Neuronal stem cell (in vitro differentiated cells): ENCODE results near the gene TCEANC2.
A peak's percentile ranks its signal among the peaks of the same experiment; 100 is the strongest.
"Not testable (repeated sequence)": the region's sequence is repeated elsewhere in the genome, so short reads cannot be mapped to it uniquely, and the experiment has no call there.

Experiments
- DNase-seq: peaks from one replicate; pipeline ENCODE4 v3.0.0-alpha.2; 2013; ENCODE audit warnings: low spot score
- H2AFZ ChIP-seq: one replicate; pipeline ENCODE4 v1.6.1; 2013; ENCODE audit warnings: mild to moderate bottlenecking, low read length, inconsistent platforms
- H2AK5ac ChIP-seq: 2 replicates; pipeline ENCODE4 v1.6.1; 2013; ENCODE audit warnings: low read depth, mild to moderate bottlenecking, inconsistent platforms, low read length, moderate library complexity, mixed read lengths
- H2BK120ac ChIP-seq: 2 replicates; pipeline ENCODE4 v1.6.1; 2013; ENCODE audit warnings: low read depth, mild to moderate bottlenecking, inconsistent platforms, low read length, moderate library complexity, mixed read lengths
- H2BK12ac ChIP-seq: one replicate; pipeline ENCODE4 v1.6.1; 2013; ENCODE audit warnings: low read length, inconsistent platforms
- H2BK15ac ChIP-seq: 2 replicates; pipeline ENCODE4 v1.6.1; 2013; ENCODE audit warnings: mild to moderate bottlenecking, low read length, inconsistent platforms, mixed read lengths
- H2BK5ac ChIP-seq: one replicate; pipeline ENCODE4 v1.6.1; 2013; ENCODE audit warnings: inconsistent platforms, mild to moderate bottlenecking, low read length, moderate library complexity
- H3K14ac ChIP-seq: one replicate; pipeline ENCODE4 v1.6.1; 2013; ENCODE audit warnings: low read length, inconsistent platforms
- H3K18ac ChIP-seq: 2 replicates; pipeline ENCODE4 v1.6.1; 2013; ENCODE audit warnings: low read length, inconsistent platforms
- H3K23ac ChIP-seq: 2 replicates; pipeline ENCODE4 v1.6.1; 2013; ENCODE audit warnings: low read depth, mild to moderate bottlenecking, mixed read lengths, low read length, inconsistent platforms; ENCODE audit not compliant: poor library complexity
- H3K27ac ChIP-seq: replicated peaks from 3 replicates; pipeline ENCODE4 v1.5.1; 2013; ENCODE audit warnings: low read length, inconsistent platforms
- H3K27me3 ChIP-seq, 3 experiments: 2 replicates each; pipeline ENCODE4 v1.6.1; 2013; ENCODE audit warnings: low read length in 3 of 3, mild to moderate bottlenecking in 2 of 3, inconsistent platforms in 1 of 3, low read depth in 1 of 3, mixed read lengths in 1 of 3, moderate library complexity in 1 of 3; ENCODE audit not compliant: control insufficient read depth in 3 of 3, insufficient read depth in 3 of 3
- H3K36me3 ChIP-seq, 2 donors: replicated peaks in 1 of 2; 2 replicates each; pipeline ENCODE4 v1.6.1; 2013; ENCODE audit warnings: low read length in 2 of 2; ENCODE audit not compliant: control insufficient read depth in 2 of 2, insufficient read depth in 2 of 2
- H3K4ac ChIP-seq: 2 replicates; pipeline ENCODE4 v1.6.1; 2013; ENCODE audit warnings: inconsistent platforms, mild to moderate bottlenecking, low read length, moderate library complexity
- H3K4me1 ChIP-seq, 2 donors: 1 replicate in 1 of 2; 2 replicates in 1 of 2; pipeline ENCODE4 v1.6.1; 2013; ENCODE audit warnings: low read length in 2 of 2, low read depth in 1 of 2; ENCODE audit not compliant: control insufficient read depth in 2 of 2, insufficient read depth in 1 of 2
- H3K4me2 ChIP-seq: one replicate; pipeline ENCODE4 v1.6.1; 2013; ENCODE audit warnings: mild to moderate bottlenecking, low read length, inconsistent platforms; ENCODE audit not compliant: insufficient read depth, poor library complexity, severe bottlenecking
- H3K4me3 ChIP-seq, 2 donors: 2 replicates each; pipeline ENCODE4 v1.5.1; 2013; ENCODE audit warnings: low read length in 2 of 2, mild to moderate bottlenecking in 2 of 2, inconsistent platforms in 1 of 2, moderate library complexity in 1 of 2
- H3K79me1 ChIP-seq: one replicate; pipeline ENCODE4 v1.6.1; 2013; ENCODE audit warnings: low read depth, mild to moderate bottlenecking, inconsistent platforms, low read length, moderate library complexity
- H3K9ac ChIP-seq: one replicate; pipeline ENCODE4 v1.6.1; 2013; ENCODE audit warnings: mild to moderate bottlenecking, low read depth, low read length, inconsistent platforms; ENCODE audit not compliant: poor library complexity
- H3K9me3 ChIP-seq, 2 donors: replicated peaks in 1 of 2; 2 replicates each; pipeline versions ENCODE3 to v1.6.1; 2013; ENCODE audit warnings: low read length in 2 of 2, mild to moderate bottlenecking in 2 of 2, inconsistent platforms in 1 of 2, low read depth in 1 of 2, mixed read lengths in 1 of 2, moderate library complexity in 1 of 2; ENCODE audit not compliant: control insufficient read depth in 2 of 2, insufficient read depth in 1 of 2
- H4K8ac ChIP-seq: one replicate; pipeline ENCODE4 v1.6.1; 2013; ENCODE audit warnings: low read depth, mild to moderate bottlenecking, inconsistent platforms, low read length, moderate library complexity
- H4K91ac ChIP-seq: one replicate; pipeline ENCODE4 v1.6.1; 2013; ENCODE audit warnings: low read length, low read depth, mild to moderate bottlenecking, inconsistent platforms; ENCODE audit not compliant: poor library complexity
- WGBS, 2 donors: extraction: QIAGEN DNeasy Blood & Tissue Kit; methylation state at CpG; one replicate each; pipeline ENCODE4 v1.1.7; 2013; ENCODE audit warnings: missing lambda C conversion rate in 2 of 2, mixed read lengths in 1 of 2; ENCODE audit not compliant: insufficient read length in 2 of 2, insufficient replicate concordance in 1 of 2; ENCODE audit errors: extremely low coverage in 2 of 2; 5-methylcytosine and 5-hydroxymethylcytosine counted together

Gene TCEANC2

DNA sequence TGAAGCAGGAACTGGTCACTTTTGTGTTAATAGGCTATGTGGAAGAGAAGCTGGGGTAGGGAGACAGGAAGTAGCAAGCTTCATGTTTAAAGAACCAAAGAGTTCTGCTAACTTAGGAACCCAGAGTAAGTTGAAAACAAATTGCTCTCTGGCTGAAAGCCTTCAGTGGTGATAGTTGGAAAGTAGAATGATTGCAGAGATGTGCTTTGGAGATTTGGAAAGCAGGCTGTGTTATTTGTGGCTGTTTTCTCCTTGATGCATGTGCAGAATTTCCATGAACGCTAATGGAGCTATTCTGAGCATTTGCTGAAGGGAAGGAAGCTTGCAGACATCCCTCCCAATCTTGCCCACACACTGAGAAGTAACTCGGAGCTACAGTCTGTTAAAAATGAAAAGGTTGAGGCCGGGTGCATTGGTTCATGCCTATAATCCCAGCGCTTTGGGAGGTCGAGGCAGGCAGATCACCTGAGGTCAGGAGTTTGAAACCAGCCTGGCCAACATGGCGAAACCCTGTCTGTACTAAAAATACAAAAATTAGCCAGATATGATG lies 45.7 kb downstream of the TCEANC2 start:
- Histone ChIP-seq H3K18ac (no peak overlapping the region), H3K14ac (no peak overlapping the region)

DNA sequence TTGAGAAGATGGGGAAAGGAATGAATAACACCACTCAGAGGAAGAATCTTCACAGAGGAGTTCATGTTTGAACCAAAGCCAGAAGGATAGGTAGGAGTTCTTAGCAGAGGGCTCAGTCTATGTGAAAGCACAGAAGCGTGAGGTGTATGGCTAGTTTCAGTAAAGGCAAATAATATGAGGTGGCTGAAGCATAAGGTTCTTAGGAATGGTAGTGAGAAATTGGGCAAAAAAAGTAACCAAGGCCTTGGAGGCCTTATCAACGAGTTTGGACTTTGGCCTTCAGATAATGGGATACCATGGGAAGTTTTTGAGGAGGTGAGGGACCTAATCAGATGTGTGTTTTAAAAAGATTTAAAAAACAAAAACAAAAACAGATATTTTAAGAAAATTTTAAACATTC lies 47.1 kb downstream of the TCEANC2 start:
- H2BK120ac ChIP-seq = no peak overlapping the region
- no peak overlapping the region for H3K23ac ChIP-seq
- no peak overlapping the region for H3K4ac ChIP-seq
- no peak overlapping the region for H3K27ac ChIP-seq
- H2BK12ac ChIP-seq = no peak overlapping the region
- no peak overlapping the region for H3K4me2 ChIP-seq
- no peaks in the 10 kb centered on the region for H3K27me3 ChIP-seq
- H3K18ac ChIP-seq = no peak overlapping the region
- H2BK5ac ChIP-seq = no peak overlapping the region
- no peak overlapping the region for H3K4me3 ChIP-seq
- H3K9ac ChIP-seq = no peak overlapping the region
- no peaks in the 10 kb centered on the region for H3K9me3 ChIP-seq
- H3K4me1 ChIP-seq = peaks cover 0 to 2% of the 10 kb centered on the region in 2 donors
- no peak overlapping the region for H2BK15ac ChIP-seq
- no peak overlapping the region for H2AK5ac ChIP-seq
- no peak overlapping the region for H3K14ac ChIP-seq
- no peak for DNase-seq
- H3K36me3 ChIP-seq = peaks cover 0 to 14% of the 10 kb centered on the region in 2 donors
- H4K91ac ChIP-seq = no peak overlapping the region
- H2AFZ ChIP-seq = no peak overlapping the region
- H4K8ac ChIP-seq = no peak overlapping the region
- H3K79me1 ChIP-seq = no peaks in the 10 kb centered on the region
- WGBS, 2 donors = no CpG with 5 or more reads among the region's 2 CpGs

More for the DNA sequence above, 45.7 kb downstream of the TCEANC2 start:
- no peak overlapping the region for H3K27ac ChIP-seq
- H3K27me3 ChIP-seq = peaks cover 0 to 4% (median 0%) of the 10 kb centered on the region in 3 experiments
- H3K79me1 ChIP-seq = no peaks in the 10 kb centered on the region
- no peak overlapping the region for H2AFZ ChIP-seq
- no peak overlapping the region for H2BK12ac ChIP-seq
- H2BK15ac ChIP-seq = no peak overlapping the region
- H3K36me3 ChIP-seq = peaks cover 0 to 14% of the 10 kb centered on the region in 2 donors
- no peak overlapping the region for H3K4me2 ChIP-seq
- H3K4me3 ChIP-seq = no peak overlapping the region
- H2BK5ac ChIP-seq = no peak overlapping the region
- WGBS, 2 donors = no CpG with 5 or more reads among the region's 6 CpGs
- H3K23ac ChIP-seq = no peak overlapping the region
- no peak overlapping the region for H2AK5ac ChIP-seq
- no peaks in the 10 kb centered on the region for H3K9me3 ChIP-seq
- no peak overlapping the region for H3K9ac ChIP-seq
- H2BK120ac ChIP-seq = no peak overlapping the region
- peaks cover 0 to 2% of the 10 kb centered on the region in 2 donors for H3K4me1 ChIP-seq
- H4K91ac ChIP-seq = no peak overlapping the region
- no peak overlapping the region for H3K4ac ChIP-seq
- no peak overlapping the region for H4K8ac ChIP-seq
- DNase-seq = no peak

DNA sequence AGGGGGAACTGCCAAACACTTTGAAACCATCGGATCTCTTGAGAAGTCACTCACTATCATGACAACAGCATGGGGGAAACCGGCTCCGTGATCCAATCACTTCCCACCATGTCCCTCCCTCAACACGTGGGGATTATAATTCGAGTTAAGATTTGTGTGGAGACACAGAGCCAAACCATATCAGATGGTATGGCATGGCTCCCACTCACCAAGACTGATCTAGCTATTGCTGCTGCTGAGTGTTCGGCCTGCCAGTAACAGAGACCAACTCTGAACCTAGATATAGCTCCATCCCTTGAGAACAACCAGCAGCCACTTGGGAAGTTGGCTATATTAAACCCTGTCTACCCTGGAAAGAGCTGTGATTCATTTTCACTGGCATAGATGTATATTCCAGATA lies 50.0 kb downstream of the TCEANC2 start:
- H2BK5ac ChIP-seq = no peak overlapping the region

DNA sequence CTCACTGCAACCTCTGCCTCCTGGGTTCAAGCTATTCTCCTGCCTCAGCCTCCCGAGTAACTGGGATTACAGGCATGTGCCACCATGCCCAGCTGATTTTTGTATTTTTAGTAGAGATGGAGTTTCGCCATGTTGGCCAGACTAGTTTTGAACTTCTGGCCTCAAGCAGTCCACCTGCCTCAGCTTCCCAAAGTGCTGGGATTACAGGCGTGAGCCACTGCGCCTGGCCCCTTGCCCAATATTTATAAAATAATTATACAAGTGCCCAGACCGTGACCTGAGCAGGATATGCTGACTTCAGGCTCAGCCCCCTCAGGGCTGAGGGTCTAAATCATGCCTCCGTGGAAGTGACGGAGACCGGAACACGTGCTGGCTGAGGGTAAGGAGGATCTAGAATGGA lies 51.2 kb downstream of the TCEANC2 start:
- not testable (repeated sequence) for H2BK12ac ChIP-seq, H4K91ac ChIP-seq, H3K4me2 ChIP-seq, H3K4me1 ChIP-seq, H2BK15ac ChIP-seq, H4K8ac ChIP-seq, H3K4me3 ChIP-seq, H3K23ac ChIP-seq, H2BK120ac ChIP-seq, H3K9ac ChIP-seq, H3K27me3 ChIP-seq, H3K27ac ChIP-seq, H3K4ac ChIP-seq, H3K79me1 ChIP-seq, H3K36me3 ChIP-seq, H3K14ac ChIP-seq, H2AK5ac ChIP-seq, H3K9me3 ChIP-seq, H3K18ac ChIP-seq, DNase-seq, H2AFZ ChIP-seq
- H2BK5ac ChIP-seq = peak overlapping the region; percentile 70
- WGBS, 2 donors = no CpG with 5 or more reads among the region's 9 CpGs

More for the DNA sequence above, 50.0 kb downstream of the TCEANC2 start:
- no peaks in the 10 kb centered on the region for H3K27me3 ChIP-seq
- no peak overlapping the region for H2AK5ac ChIP-seq
- no peak overlapping the region for H2AFZ ChIP-seq
- no peak overlapping the region for H3K27ac ChIP-seq
- no peak overlapping the region for H3K14ac ChIP-seq
- no peaks in the 10 kb centered on the region for H3K36me3 ChIP-seq
- H3K4me2 ChIP-seq = no peak overlapping the region
- no CpG with 5 or more reads among the region's 6 CpGs for WGBS, 2 donors
- no peak overlapping the region for H3K23ac ChIP-seq
- no peak overlapping the region for H3K18ac ChIP-seq
- no peak overlapping the region for H4K8ac ChIP-seq
- no peak overlapping the region for H2BK120ac ChIP-seq
- H2BK12ac ChIP-seq = no peak overlapping the region
- no peak overlapping the region for H3K4ac ChIP-seq
- no peak overlapping the region for H4K91ac ChIP-seq
- no peak overlapping the region for H3K4me3 ChIP-seq
- no peak overlapping the region for H2BK15ac ChIP-seq
- no peaks in the 10 kb centered on the region for H3K9me3 ChIP-seq
- no peaks in the 10 kb centered on the region for H3K79me1 ChIP-seq
- peaks cover 0 to 3% of the 10 kb centered on the region in 2 donors for H3K4me1 ChIP-seq
- H3K9ac ChIP-seq = no peak overlapping the region
- DNase-seq = no peak
